Nephron progenitor cell (in vitro differentiated cells): ENCODE results near the gene ZC2HC1C.

Experiments
- DNase-seq: peaks from one replicate; pipeline ENCODE4 v3.0.0; 2021
- H3K27ac Mint-ChIP-seq: 2 replicates; pipeline ENCODE4 v1.8.0; 2021; ENCODE audit warnings: mild to moderate bottlenecking, moderate library complexity, mixed read lengths
- H3K27me3 Mint-ChIP-seq: 2 replicates; pipeline ENCODE4 v1.8.0; 2021; ENCODE audit warnings: mild to moderate bottlenecking, low read depth, mixed read lengths; ENCODE audit not compliant: poor library complexity
- H3K36me3 Mint-ChIP-seq: 2 replicates; pipeline ENCODE4 v1.8.0; 2021; ENCODE audit warnings: low read depth, mixed read lengths
- H3K4me1 Mint-ChIP-seq: 2 replicates; pipeline ENCODE4 v1.8.0; 2021; ENCODE audit warnings: mixed read lengths
- H3K4me3 Mint-ChIP-seq: 2 replicates; pipeline ENCODE4 v1.8.0; 2021; ENCODE audit warnings: mild to moderate bottlenecking, moderate library complexity, mixed read lengths
- H3K9me3 Mint-ChIP-seq: 2 replicates; pipeline ENCODE4 v1.8.0; 2021; ENCODE audit warnings: mild to moderate bottlenecking, moderate library complexity, mixed read lengths
- CTCF ChIP-seq: fragments of 200-600 bp; sonication (generic); IDR thresholded peaks from 2 replicates; pipeline ENCODE4 v1.5.0; 2021; ENCODE audit warnings: antibody characterized with exemption

Gene ZC2HC1C

GRCh38 chr14:75044322-75044721, 25.1 kb upstream of the ZC2HC1C start:
- Mint-ChIP-seq H3K36me3 (peaks cover 75% of the 10 kb centered on the region), H3K27ac (no peak overlapping the region), H3K4me1 (peaks cover 6% of the 10 kb centered on the region), H3K9me3 (peaks cover 26% of the 10 kb centered on the region), H3K4me3 (no peak overlapping the region), H3K27me3 (peaks cover 2% of the 10 kb centered on the region)
- TF ChIP-seq CTCF = no peak
- DNase-seq = no peak

GRCh38 chr14:75044752-75045151, 24.7 kb upstream of the ZC2HC1C start:
- peaks cover 31% of the 10 kb centered on the region for H3K9me3 Mint-ChIP-seq
- no peak for DNase-seq
- no peak overlapping the region for H3K4me3 Mint-ChIP-seq
- H3K27ac Mint-ChIP-seq = no peak overlapping the region
- H3K4me1 Mint-ChIP-seq = peaks cover 6% of the 10 kb centered on the region
- peaks cover 75% of the 10 kb centered on the region for H3K36me3 Mint-ChIP-seq
- H3K27me3 Mint-ChIP-seq = peaks cover 4% of the 10 kb centered on the region
- TF ChIP-seq CTCF = no peak

- Mint-ChIP-seq H3K27ac (no peak overlapping the region), H3K27me3 (peaks cover 4% of the 10 kb centered on the region), H3K4me3 (no peak overlapping the region), H3K9me3 (peaks cover 42% of the 10 kb centered on the region), H3K4me1 (peaks cover 7% of the 10 kb centered on the region), H3K36me3 (peaks cover 71% of the 10 kb centered on the region)
- no peak for DNase-seq
- no peak for TF ChIP-seq CTCF
Measured at GRCh38 chr14:75046275-75046674, 23.2 kb upstream of the ZC2HC1C start.

GRCh38 chr14:75046899-75047298, 22.5 kb upstream of the ZC2HC1C start:
- Mint-ChIP-seq H3K27me3 (peaks cover 4% of the 10 kb centered on the region), H3K4me1 (peaks cover 12% of the 10 kb centered on the region)
- no peak for TF ChIP-seq CTCF

GRCh38 chr14:75047506-75047905, 21.9 kb upstream of the ZC2HC1C start:
- Mint-ChIP-seq H3K27ac (no peak overlapping the region), H3K36me3 (peaks cover 68% of the 10 kb centered on the region), H3K9me3 (peaks cover 45% of the 10 kb centered on the region), H3K4me3 (no peak overlapping the region), H3K4me1 (peaks cover 6% of the 10 kb centered on the region), H3K27me3 (peaks cover 4% of the 10 kb centered on the region)
- TF ChIP-seq CTCF = no peak
- no peak for DNase-seq

More at GRCh38 chr14:75046899-75047298, 22.5 kb upstream of the ZC2HC1C start:
- Mint-ChIP-seq H3K4me3 (no peak overlapping the region), H3K27ac (no peak overlapping the region), H3K36me3 (peaks cover 69% of the 10 kb centered on the region), H3K9me3 (peaks cover 45% of the 10 kb centered on the region)
- no peak for DNase-seq

GRCh38 chr14:75048101-75048500, 21.3 kb upstream of the ZC2HC1C start:
- peaks cover 6% of the 10 kb centered on the region for H3K4me1 Mint-ChIP-seq
- DNase-seq = no peak
- peaks cover 70% of the 10 kb centered on the region for H3K36me3 Mint-ChIP-seq
- peaks cover 6% of the 10 kb centered on the region for H3K27me3 Mint-ChIP-seq
- no peak overlapping the region for H3K27ac Mint-ChIP-seq
- no peak overlapping the region for H3K4me3 Mint-ChIP-seq
- no peak for TF ChIP-seq CTCF
- peaks cover 45% of the 10 kb centered on the region for H3K9me3 Mint-ChIP-seq
